Measurements from ENCODE around the gene GALE.

DNA sequence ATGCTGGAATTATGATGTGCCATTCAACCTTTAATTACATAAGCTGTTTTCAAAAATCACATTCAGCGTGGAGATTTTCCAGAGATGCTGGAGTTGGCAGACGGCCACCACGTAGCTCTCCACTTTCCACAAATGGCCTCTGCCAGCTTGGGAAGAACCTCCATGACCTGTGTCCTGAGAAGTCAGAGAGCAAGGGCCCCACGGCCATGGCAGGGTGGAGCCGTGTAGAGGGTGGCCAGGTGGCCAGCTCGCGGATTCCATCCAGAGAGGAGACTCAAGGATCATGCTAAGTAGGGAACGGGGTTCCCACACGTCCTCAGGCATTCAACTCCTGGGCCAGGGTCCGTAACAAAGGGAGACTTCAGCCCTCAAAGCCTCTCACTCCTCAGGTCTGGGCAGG is 1.3 kb upstream of the GALE start:
- TF ChIP-seq, protein P1, sequence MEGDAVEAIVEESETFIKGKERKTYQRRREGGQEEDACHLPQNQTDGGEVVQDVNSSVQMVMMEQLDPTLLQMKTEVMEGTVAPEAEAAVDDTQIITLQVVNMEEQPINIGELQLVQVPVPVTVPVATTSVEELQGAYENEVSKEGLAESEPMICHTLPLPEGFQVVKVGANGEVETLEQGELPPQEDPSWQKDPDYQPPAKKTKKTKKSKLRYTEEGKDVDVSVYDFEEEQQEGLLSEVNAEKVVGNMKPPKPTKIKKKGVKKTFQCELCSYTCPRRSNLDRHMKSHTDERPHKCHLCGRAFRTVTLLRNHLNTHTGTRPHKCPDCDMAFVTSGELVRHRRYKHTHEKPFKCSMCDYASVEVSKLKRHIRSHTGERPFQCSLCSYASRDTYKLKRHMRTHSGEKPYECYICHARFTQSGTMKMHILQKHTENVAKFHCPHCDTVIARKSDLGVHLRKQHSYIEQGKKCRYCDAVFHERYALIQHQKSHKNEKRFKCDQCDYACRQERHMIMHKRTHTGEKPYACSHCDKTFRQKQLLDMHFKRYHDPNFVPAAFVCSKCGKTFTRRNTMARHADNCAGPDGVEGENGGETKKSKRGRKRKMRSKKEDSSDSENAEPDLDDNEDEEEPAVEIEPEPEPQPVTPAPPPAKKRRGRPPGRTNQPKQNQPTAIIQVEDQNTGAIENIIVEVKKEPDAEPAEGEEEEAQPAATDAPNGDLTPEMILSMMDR (IDR thresholded peaks at IDR 0.05) = no peak
- no peak for TF ChIP-seq EP300 (IDR thresholded peaks at IDR 0.05)

Data from gastroesophageal sphincter (tissue), 3 donors.